HG03571 (cell line): ENCODE measurements around the gene SPAG8.

Experiments used
- ATAC-seq: cut with Tn5 transposase; IDR thresholded peaks from one replicate; pipeline ENCODE4 v1.9.1; 2021; ENCODE audit not compliant: unreplicated experiment

Gene SPAG8

GRCh38 chr9:35776018-35776417, 36.0 kb downstream of the SPAG8 start:
- ATAC-seq, result no peak

GRCh38 chr9:35774907-35775635, 37.0 kb downstream of the SPAG8 start:
- ATAC-seq, result no peak

- ATAC-seq, result no peak
Observed at GRCh38 chr9:35771943-35772342, 40.1 kb downstream of the SPAG8 start.

GRCh38 chr9:35771534-35771933, 40.5 kb downstream of the SPAG8 start:
- no peak for ATAC-seq

GRCh38 chr9:35771075-35771433, 41.0 kb downstream of the SPAG8 start:
- ATAC-seq, result no peak

GRCh38 chr9:35769763-35770162, 42.3 kb downstream of the SPAG8 start:
- no peak for ATAC-seq

- ATAC-seq, result no peak
Observed at GRCh38 chr9:35767458-35767857, 44.6 kb downstream of the SPAG8 start.

GRCh38 chr9:35766997-35767396, 45.1 kb downstream of the SPAG8 start:
- no peak for ATAC-seq

GRCh38 chr9:35763803-35764202, 48.3 kb downstream of the SPAG8 start:
- no peak for ATAC-seq

- no peak for ATAC-seq
Observed at GRCh38 chr9:35763181-35763580, 48.9 kb downstream of the SPAG8 start.

- ATAC-seq, result no peak
Observed at GRCh38 chr9:35760651-35761050, 51.4 kb downstream of the SPAG8 start.

GRCh38 chr9:35759795-35760194, 52.3 kb downstream of the SPAG8 start:
- no peak for ATAC-seq
